Measurements from ENCODE around the gene NRP1. TPM values are rescaled to one million over a fixed set of nuclear protein-coding genes. Genes with fewer than 3 reads are reported as not detected.
A peak's percentile ranks its signal among the peaks of the same experiment; 100 is the strongest.

Gene NRP1
- total RNA-seq, 1 donor: 197 TPM

- no peak overlapping the region for H3K4me3 ChIP-seq (ENCODE audit: low read depth, low read length)
- no peak for DNase-seq (ENCODE audit: low read depth)
- no peak for TF ChIP-seq CTCF (IDR thresholded peaks at IDR 0.05; ENCODE audit: insufficient read depth, low read depth, low read length)
Observed at GRCh38 chr10:33341637-33342036, 7.2 kb upstream of the NRP1 start.

- TF ChIP-seq CTCF (IDR thresholded peaks at IDR 0.05; ENCODE audit: insufficient read depth, low read depth, low read length): peak; percentile 26
- DNase-seq (ENCODE audit: low read depth): peak; percentile 68
- peak overlapping the region; percentile 88 for H3K4me3 ChIP-seq (ENCODE audit: low read depth, low read length)
Observed at GRCh38 chr10:33337326-33337957, 3.0 kb upstream of the NRP1 start.

- peak overlapping the region; percentile 88 for H3K4me3 ChIP-seq (ENCODE audit: low read depth, low read length)
- TF ChIP-seq CTCF (IDR thresholded peaks at IDR 0.05; ENCODE audit: insufficient read depth, low read depth, low read length): no peak
- no peak for DNase-seq (ENCODE audit: low read depth)
Observed at GRCh38 chr10:33336582-33337325, 2.3 kb upstream of the NRP1 start.

- TF ChIP-seq CTCF (IDR thresholded peaks at IDR 0.05; ENCODE audit: insufficient read depth, low read depth, low read length): no peak
- DNase-seq (ENCODE audit: low read depth): peak; percentile 56
- peak overlapping the region; percentile 88 for H3K4me3 ChIP-seq (ENCODE audit: low read depth, low read length)
Observed at GRCh38 chr10:33335801-33336581, 1.5 kb upstream of the NRP1 start.

- DNase-seq (ENCODE audit: low read depth): no peak
- peak overlapping the region; percentile 88 for H3K4me3 ChIP-seq (ENCODE audit: low read depth, low read length)
- no peak for TF ChIP-seq CTCF (IDR thresholded peaks at IDR 0.05; ENCODE audit: insufficient read depth, low read depth, low read length)
Observed at GRCh38 chr10:33335551-33335800, 1.0 kb upstream of the NRP1 start.

- DNase-seq (ENCODE audit: low read depth): peak; percentile 93
- H3K4me3 ChIP-seq (ENCODE audit: low read depth, low read length): peak overlapping the region; percentile 88
- peak; percentile 72 for TF ChIP-seq CTCF (IDR thresholded peaks at IDR 0.05; ENCODE audit: insufficient read depth, low read depth, low read length)
Observed at GRCh38 chr10:33334805-33335550, 511 bp upstream of the NRP1 start.
